ENCODE measurements around the gene CBFA2T2. TPM values are rescaled to one million over a fixed set of nuclear protein-coding genes. Genes with fewer than 3 reads are reported as not detected.

Gene CBFA2T2
- total RNA-seq, 1 experiment from 2014 or later: 13.1 TPM

- peaks cover 4% of the 10 kb centered on the region for H3K36me3 ChIP-seq (ENCODE audit: insufficient read depth, low read length, poor library complexity, severe bottlenecking)
- TF ChIP-seq CTCF (conservative IDR thresholded peaks at IDR 0.05; ENCODE audit: low read depth, low read length) (no peak), EZH2 (IDR thresholded peaks at IDR 0.05; ENCODE audit: borderline replicate concordance, low read depth, low read length, poor library complexity, severe bottlenecking) (no peak)
- no peaks in the 10 kb centered on the region for H3K9me3 ChIP-seq (ENCODE audit: low read depth, low read length, poor library complexity, severe bottlenecking)
- no peak overlapping the region for H3K4me3 ChIP-seq (ENCODE audit: low read depth, low read length, poor library complexity, severe bottlenecking)
- CTCF ChIA-PET: no interaction called here
- no TSS peak for BruUV-seq (replicated peaks)
- intact Hi-C loops (cut with micrococcal nuclease; ENCODE audit: unreplicated experiment): no loop called here
- POLR2A ChIA-PET (ENCODE audit: low non-redundant PET): no interaction called here
- H3K27ac ChIP-seq (ENCODE audit: low read depth, low read length, poor library complexity, severe bottlenecking): no peak overlapping the region
- peaks cover 5% of the 10 kb centered on the region for H3K4me1 ChIP-seq (ENCODE audit: insufficient read depth, low read length, poor library complexity, severe bottlenecking)
- peak; percentile 19 for DNase-seq (ENCODE audit: low spot score)
- no peaks in the 10 kb centered on the region for H3K27me3 ChIP-seq (replicated peaks; ENCODE audit: insufficient read depth, low read depth, low read length, poor library complexity)
Observed at GRCh38 chr20:33621717-33622400, 132.0 kb downstream of the CBFA2T2 start.

- H3K36me3 ChIP-seq (ENCODE audit: insufficient read depth, low read length, poor library complexity, severe bottlenecking): peaks cover 4% of the 10 kb centered on the region
- no peak overlapping the region for H3K27ac ChIP-seq (ENCODE audit: low read depth, low read length, poor library complexity, severe bottlenecking)
- H3K4me1 ChIP-seq (ENCODE audit: insufficient read depth, low read length, poor library complexity, severe bottlenecking): peaks cover 5% of the 10 kb centered on the region
- no peaks in the 10 kb centered on the region for H3K9me3 ChIP-seq (ENCODE audit: low read depth, low read length, poor library complexity, severe bottlenecking)
- ChIA-PET CTCF (no interaction called here), POLR2A (ENCODE audit: low non-redundant PET) (no interaction called here)
- H3K27me3 ChIP-seq (replicated peaks; ENCODE audit: insufficient read depth, low read depth, low read length, poor library complexity): no peaks in the 10 kb centered on the region
- intact Hi-C loops (cut with micrococcal nuclease; ENCODE audit: unreplicated experiment): no loop called here
- TF ChIP-seq CTCF (conservative IDR thresholded peaks at IDR 0.05; ENCODE audit: low read depth, low read length): no peak
- TF ChIP-seq EZH2 (IDR thresholded peaks at IDR 0.05; ENCODE audit: borderline replicate concordance, low read depth, low read length, poor library complexity, severe bottlenecking): no peak
- H3K4me3 ChIP-seq (ENCODE audit: low read depth, low read length, poor library complexity, severe bottlenecking): no peak overlapping the region
- no TSS peak for BruUV-seq (replicated peaks)
- DNase-seq (ENCODE audit: low spot score): no peak
Observed at GRCh38 chr20:33622705-33623365, 132.9 kb downstream of the CBFA2T2 start.

- CTCF ChIA-PET: no interaction called here
- POLR2A ChIA-PET (ENCODE audit: low non-redundant PET): no interaction called here
- no peak for DNase-seq (ENCODE audit: low spot score)
- Histone ChIP-seq H3K27ac (ENCODE audit: low read depth, low read length, poor library complexity, severe bottlenecking) (no peak overlapping the region), H3K36me3 (ENCODE audit: insufficient read depth, low read length, poor library complexity, severe bottlenecking) (peaks cover 4% of the 10 kb centered on the region), H3K4me1 (ENCODE audit: insufficient read depth, low read length, poor library complexity, severe bottlenecking) (peaks cover 5% of the 10 kb centered on the region), H3K4me3 (ENCODE audit: low read depth, low read length, poor library complexity, severe bottlenecking) (no peak overlapping the region), H3K27me3 (replicated peaks; ENCODE audit: insufficient read depth, low read depth, low read length, poor library complexity) (no peaks in the 10 kb centered on the region), H3K9me3 (ENCODE audit: low read depth, low read length, poor library complexity, severe bottlenecking) (no peaks in the 10 kb centered on the region)
- TF ChIP-seq CTCF (conservative IDR thresholded peaks at IDR 0.05; ENCODE audit: low read depth, low read length): no peak
- no peak for TF ChIP-seq EZH2 (IDR thresholded peaks at IDR 0.05; ENCODE audit: borderline replicate concordance, low read depth, low read length, poor library complexity, severe bottlenecking)
- intact Hi-C loops (cut with micrococcal nuclease; ENCODE audit: unreplicated experiment): no loop called here
- no TSS peak for BruUV-seq (replicated peaks)
Observed at GRCh38 chr20:33624399-33624798, 134.5 kb downstream of the CBFA2T2 start.

Measured in A673 (cell line).